GM19455 (cell line): Measurements from ENCODE around the gene PRKCG.
"Not testable (repeated sequence)": the region's sequence is repeated elsewhere in the genome, so short reads cannot be mapped to it uniquely, and the experiment has no call there.

Source experiments
- ATAC-seq: cut with Tn5 transposase; IDR thresholded peaks from one replicate; pipeline ENCODE4 v1.9.1; 2021; ENCODE audit not compliant: unreplicated experiment

PRKCG gene

GRCh38 chr19:53881482-53882390 lies at the start of gene PRKCG:
Gene PRKCG, plus strand, starts transcription at chr19:53882197. Its CDS starts 298 bp downstream, at chr19:53882495.
- no peak for ATAC-seq

GRCh38 chr19:53832861-53833260 lies 49.1 kb upstream of the PRKCG start:
- not testable (repeated sequence) for ATAC-seq

GRCh38 chr19:53838446-53838845 lies 43.6 kb upstream of the PRKCG start:
- not testable (repeated sequence) for ATAC-seq

GRCh38 chr19:53840241-53840640 lies 41.8 kb upstream of the PRKCG start:
- ATAC-seq: not testable (repeated sequence)

GRCh38 chr19:53840914-53841313 lies 41.1 kb upstream of the PRKCG start:
- not testable (repeated sequence) for ATAC-seq

GRCh38 chr19:53844849-53845246 lies 37.1 kb upstream of the PRKCG start:
- ATAC-seq: no peak

- no peak for ATAC-seq
Measured at GRCh38 chr19:53847555-53847954, 34.4 kb upstream of the PRKCG start.

- no peak for ATAC-seq
Measured at GRCh38 chr19:53849237-53849676, 32.7 kb upstream of the PRKCG start.

- ATAC-seq: no peak
Measured at GRCh38 chr19:53853707-53854106, 28.3 kb upstream of the PRKCG start.

- no peak for ATAC-seq
Measured at GRCh38 chr19:53864308-53864836, 17.6 kb upstream of the PRKCG start.

GRCh38 chr19:53865523-53865917 lies 16.5 kb upstream of the PRKCG start:
- ATAC-seq: no peak

- no peak for ATAC-seq
Measured at GRCh38 chr19:53865918-53866864, 15.8 kb upstream of the PRKCG start.

- ATAC-seq: no peak
Measured at GRCh38 chr19:53866865-53867224, 15.2 kb upstream of the PRKCG start.

GRCh38 chr19:53867225-53868090 lies 14.5 kb upstream of the PRKCG start, which contains the start of gene MYADM:
Gene MYADM, plus strand, starts transcription at chr19:53867883. Its CDS starts 5,647 bp downstream, at chr19:53873530.
- ATAC-seq: peak; percentile 63

- ATAC-seq: no peak
Measured at GRCh38 chr19:53868091-53868891, 13.7 kb upstream of the PRKCG start.

- no peak for ATAC-seq
Measured at GRCh38 chr19:53868892-53869804, 12.8 kb upstream of the PRKCG start.

GRCh38 chr19:53869805-53870484 lies 12.1 kb upstream of the PRKCG start:
- not testable (repeated sequence) for ATAC-seq

GRCh38 chr19:53870485-53870844 lies 11.5 kb upstream of the PRKCG start:
- ATAC-seq: no peak
